Fibroblast of pulmonary artery (primary cell): Measurements from ENCODE around the gene PHF3.

ENCODE experiments used
- DNase-seq: peaks from one replicate; pipeline ENCODE4 v3.0.0-alpha.2; 2010; ENCODE audit warnings: low read depth
- H3K4me3 ChIP-seq: replicated peaks from 2 replicates; pipeline ENCODE4 v1.5.1; 2011; ENCODE audit warnings: low read depth, mild to moderate bottlenecking, control low read depth, low read length, moderate library complexity
- CTCF ChIP-seq: IDR thresholded peaks from 2 replicates; pipeline ENCODE4 v1.5.1; 2011; ENCODE audit warnings: mild to moderate bottlenecking, control low read depth, low read length, inconsistent platforms; ENCODE audit errors: missing control alignments

Gene PHF3

GRCh38 chr6:63634630-63635029 lies 972 bp upstream of the PHF3 start:
- no peak overlapping the region for H3K4me3 ChIP-seq
- TF ChIP-seq CTCF: no peak
- no peak for DNase-seq

- no peak for TF ChIP-seq CTCF
- peak overlapping the region; percentile 86 for H3K4me3 ChIP-seq
- DNase-seq: no peak
Measured at GRCh38 chr6:63635215-63635587, 401 bp upstream of the PHF3 start.

GRCh38 chr6:63636518-63637021 lies 968 bp downstream of the PHF3 start:
- H3K4me3 ChIP-seq: peak overlapping the region; percentile 86
- no peak for TF ChIP-seq CTCF
- DNase-seq: peak; percentile 36

- peak overlapping the region; percentile 86 for H3K4me3 ChIP-seq
- no peak for TF ChIP-seq CTCF
- peak; percentile 23 for DNase-seq
Measured at GRCh38 chr6:63637865-63638445, 2.4 kb downstream of the PHF3 start.

- peak; percentile 43 for DNase-seq
- H3K4me3 ChIP-seq: no peak overlapping the region
- no peak for TF ChIP-seq CTCF
Measured at GRCh38 chr6:63640062-63640461, 4.5 kb downstream of the PHF3 start.

- DNase-seq: peak; percentile 50
- TF ChIP-seq CTCF: no peak
- H3K4me3 ChIP-seq: no peak overlapping the region
Measured at GRCh38 chr6:63643862-63644261, 8.3 kb downstream of the PHF3 start.

- H3K4me3 ChIP-seq: no peak overlapping the region
- no peak for TF ChIP-seq CTCF
- no peak for DNase-seq
Measured at GRCh38 chr6:63644668-63645326, 9.2 kb downstream of the PHF3 start.
